A549 (cell line): Measurements from ENCODE around the gene ARID1B. TPM values are rescaled to one million over a fixed set of nuclear protein-coding genes. Genes with fewer than 3 reads are reported as not detected.

ENCODE experiments used
- ATAC-seq, 2 experiments: fragments of 200-7000 bp in 1 of 2; fragments of >200 bp in 1 of 2; cut with Nextera tagmentation in 1 of 2; cut with Tn5 transposase in 1 of 2; 3 replicates each; pipeline versions ENCODE4 v1.8.0 to v1.9.1; 2018 to 2020; ENCODE audit warnings: mild to moderate bottlenecking in 1 of 2, moderate library complexity in 1 of 2
- CTCF ChIA-PET: fragments of 300-600 bp; sonication (Branson Sonifier 250); formaldehyde crosslinking; extraction: SDS; loops from one replicate; lab custom pipeline; 2021; ENCODE audit warnings: antibody characterized with exemption, inconsistent platforms; lab: Yijun Ruan, JAX
- POLR2A ChIA-PET: fragments of 350-600 bp; formaldehyde crosslinking; extraction: SDS; loops from one replicate; lab custom pipeline; 2021; ENCODE audit warnings: antibody characterized with exemption, inconsistent platforms; lab: Yijun Ruan, JAX
- DNase-seq, 2 experiments: peaks; one replicate each; pipeline versions ENCODE4 v3.0.0 to v3.0.0-alpha.2; 2011 to 2016; ENCODE audit warnings: low read depth in 1 of 2, low spot score in 1 of 2
- FAIRE-seq: peaks from 2 replicates; lab custom pipeline; 2011; peaks lifted over from hg19 to GRCh38; lab: Jason Lieb, UNC
- H3K27ac ChIP-seq, 2 experiments: fragments of >200 bp; sonication (Bioruptor Twin); formaldehyde crosslinking; 3 replicates each; pipeline ENCODE4 v1.5.1; 2016 to 2017
- H3K4me1 ChIP-seq: fragments of >200 bp; sonication (Bioruptor Twin); formaldehyde crosslinking; 3 replicates; pipeline ENCODE4 v1.6.1; 2016
- H3K4me2 ChIP-seq: fragments of >200 bp; sonication (Bioruptor Twin); formaldehyde crosslinking; 3 replicates; pipeline ENCODE4 v1.6.1; 2016
- H3K4me3 ChIP-seq: fragments of >200 bp; sonication (Bioruptor Twin); formaldehyde crosslinking; 3 replicates; pipeline ENCODE4 v1.5.1; 2016
- H3K9me3 ChIP-seq: fragments of >200 bp; sonication (Bioruptor Twin); formaldehyde crosslinking; 3 replicates; pipeline ENCODE4 v1.6.1; 2016
- BCL3 ChIP-seq: fragments of >200 bp; sonication (Bioruptor Twin); formaldehyde crosslinking; IDR thresholded peaks from 3 replicates; pipeline ENCODE4 v1.6.1; 2016
- CBX8 ChIP-seq: fragments of 200-600 bp; sonication (generic); IDR thresholded peaks from 2 replicates; pipeline ENCODE4 v1.6.1; 2016
- CTCF ChIP-seq: fragments of >200 bp; sonication (Bioruptor Twin); formaldehyde crosslinking; IDR thresholded peaks from 3 replicates; pipeline ENCODE4 v1.5.1; 2016
- FOSB ChIP-seq: fragments of 250-450 bp; sonication (Bioruptor Pico); IDR thresholded peaks from 2 replicates; pipeline ENCODE4 v1.5.0; 2020; ENCODE audit warnings: mild to moderate bottlenecking, moderate library complexity
- FOSL2 ChIP-seq, 2 experiments: fragments of 450-650 bp in 1 of 2; fragments of >200 bp in 1 of 2; sonication (Bioruptor Twin) in 1 of 2; formaldehyde crosslinking; IDR thresholded peaks; 2 replicates each; pipeline versions ENCODE4 v1.5.0 to v1.6.1; 2016 to 2020; ENCODE audit warnings: mild to moderate bottlenecking in 1 of 2, moderate library complexity in 1 of 2
- HES2 ChIP-seq: fragments of >200 bp; sonication (Bioruptor Twin); formaldehyde crosslinking; IDR thresholded peaks from 2 replicates; pipeline ENCODE4 v1.6.1; 2016
- HOXA7 ChIP-seq: fragments of 250-450 bp; sonication (Bioruptor Pico); IDR thresholded peaks from 2 replicates; pipeline ENCODE4 v1.5.0; 2020; ENCODE audit warnings: mild to moderate bottlenecking, moderate library complexity
- MAX ChIP-seq: IDR thresholded peaks from 2 replicates; pipeline ENCODE4 v1.6.1; 2012
- MAZ ChIP-seq: fragments of 150-350 bp; IDR thresholded peaks from 2 replicates; pipeline ENCODE4 v1.6.1; 2014; ENCODE audit warnings: antibody characterized with exemption, low read depth, low read length, borderline replicate concordance
- RCOR1 ChIP-seq: fragments of 150-350 bp; IDR thresholded peaks from 2 replicates; pipeline ENCODE4 v1.6.1; 2014; ENCODE audit warnings: antibody characterized with exemption, low read length, low read depth
- RFX5 ChIP-seq: fragments of 450-650 bp; IDR thresholded peaks from 2 replicates; pipeline ENCODE4 v1.7.1; 2014; ENCODE audit warnings: antibody characterized with exemption, mild to moderate bottlenecking, moderate library complexity
- RNF2 ChIP-seq: fragments of 200-600 bp; sonication (generic); IDR thresholded peaks from 2 replicates; pipeline ENCODE4 v1.6.1; 2016; ENCODE audit warnings: low read depth, mild to moderate bottlenecking, antibody characterized with exemption, moderate library complexity, borderline replicate concordance
- TP53 ChIP-seq: fragments of 250-450 bp; sonication (Bioruptor Pico); IDR thresholded peaks from 2 replicates; pipeline ENCODE4 v1.5.0; 2021; ENCODE audit warnings: mild to moderate bottlenecking, moderate library complexity
- ZFP36 ChIP-seq: fragments of 450-650 bp; IDR thresholded peaks from 2 replicates; pipeline ENCODE4 v1.6.1; 2014; ENCODE audit warnings: borderline replicate concordance; ENCODE audit not compliant: partially characterized antibody
- ZSCAN20 ChIP-seq: fragments of 250-450 bp; sonication (Bioruptor Pico); IDR thresholded peaks from 2 replicates; pipeline ENCODE4 v1.8.0; 2022; ENCODE audit warnings: mild to moderate bottlenecking, moderate library complexity
- WGBS: methylation state at CpG from one replicate; pipeline ENCODE4 v1.1.6; 2017; ENCODE audit errors: missing lambda C conversion rate; 5-methylcytosine and 5-hydroxymethylcytosine counted together
- polyA plus RNA-seq, 4 experiments: library from polyadenylated mRNA; depleted of rRNA in 3 of 4; stranded (reverse); fragments of >200 nt; fragmentation: RNase III in 1 of 4; extraction: RNeasy Plus Mini Kit Qiagen cat#74134 plus additional on column Dnase treatment in 1 of 4; gene quantifications; 2 replicates in 3 of 4; 3 replicates in 1 of 4; pipeline ENCODE4 v1.2.3, GENCODE V29; 2011 to 2017

Gene ARID1B
- polyA plus RNA-seq, 2 of the 4 experiments (the other 2 are of a cell fraction) = 13.5 to 16.3 TPM

GRCh38 chr6:157088841-157089240, 311.7 kb downstream of the ARID1B start:
- H3K9me3 ChIP-seq = no peaks in the 10 kb centered on the region
- no peak overlapping the region for H3K4me3 ChIP-seq
- no peak for FAIRE-seq
- DNase-seq = no peak
- CTCF ChIA-PET = no interaction called here
- H3K4me1 ChIP-seq = no peaks in the 10 kb centered on the region; the same call in 2 of the 3 replicates
- POLR2A ChIA-PET = no interaction called here
- WGBS = 93% methylated on average over 3 of the region's 3 CpGs
- H3K4me2 ChIP-seq = no peak overlapping the region
- ATAC-seq = no peak
- TF ChIP-seq ZSCAN20 (no peak), MAX (no peak), TP53 (CRISPR knock-in tag) (no peak), CBX8 (no peak), HOXA7 (CRISPR knock-in tag) (no peak)
- TF ChIP-seq, all 56 proteins: peak for 0
- no peak overlapping the region for H3K27ac ChIP-seq

- no peak overlapping the region for H3K4me2 ChIP-seq
- H3K27ac ChIP-seq = no peak overlapping the region
- FAIRE-seq = no peak
- no peaks in the 10 kb centered on the region for H3K9me3 ChIP-seq
- no peaks in the 10 kb centered on the region; the same call in 2 of the 3 replicates for H3K4me1 ChIP-seq
- peak in 1 of 2 experiments; percentile 13 for DNase-seq
- H3K4me3 ChIP-seq = no peak overlapping the region
- peak in 1 of 2 experiments; percentile 40; a peak in 1 of 6 replicates for ATAC-seq
- CTCF ChIA-PET = no interaction called here
- POLR2A ChIA-PET = no interaction called here
- 64% methylated on average over 3 of the region's 3 CpGs for WGBS
- no peak for TF ChIP-seq FOSB (CRISPR knock-in tag)
- TF ChIP-seq RNF2 = no peak
- TF ChIP-seq RCOR1 = no peak
These were observed 312.1 kb downstream of the ARID1B start for GRCh38 chr6:157089258-157089657.

- POLR2A ChIA-PET = no interaction called here
- WGBS = 92% methylated on average over 9 of the region's 9 CpGs
These were observed 312.7 kb downstream of the ARID1B start for GRCh38 chr6:157089851-157090250.

GRCh38 chr6:157090736-157091135, 313.6 kb downstream of the ARID1B start:
- no peak overlapping the region for H3K4me3 ChIP-seq
- FAIRE-seq (no peak), ATAC-seq (no peak), DNase-seq (no peak)
- POLR2A ChIA-PET = no interaction called here
- WGBS = 98% methylated on average over 8 of the region's 9 CpGs
- TF ChIP-seq RNF2 (no peak), RFX5 (no peak), FOSL2 (IDR thresholded peaks at IDR 0.05) (no peak), FOSL2 (CRISPR knock-in tag; IDR thresholded peaks at IDR 0.05) (no peak), ZFP36 (no peak), CTCF (no peak), ZSCAN20 (no peak)
- no peaks in the 10 kb centered on the region; the same call in 1 of the 3 replicates for H3K4me1 ChIP-seq
- H3K4me2 ChIP-seq = no peak overlapping the region
- CTCF ChIA-PET = interaction anchor here (1.0 to 1.7 kb wide), 2 partner anchors 21 to 94 kb away, joined by 3 to 9 read pairs; no protein-coding TSS in a partner anchor
- H3K27ac ChIP-seq = no peak overlapping the region
- H3K9me3 ChIP-seq = no peaks in the 10 kb centered on the region

More at GRCh38 chr6:157089851-157090250, 312.7 kb downstream of the ARID1B start:
- ATAC-seq (no peak), FAIRE-seq (no peak), DNase-seq (no peak)
- H3K4me2 ChIP-seq = no peak overlapping the region
- TF ChIP-seq HES2 (no peak), MAZ (no peak), BCL3 (no peak)
- CTCF ChIA-PET = interaction anchor here (1.7 kb wide), 1 partner anchor 95 kb away, joined by 9 read pairs; no protein-coding TSS in a partner anchor
- no peak overlapping the region for H3K27ac ChIP-seq
- H3K4me1 ChIP-seq = no peaks in the 10 kb centered on the region; the same call in 2 of the 3 replicates
- H3K4me3 ChIP-seq = no peak overlapping the region
- no peaks in the 10 kb centered on the region for H3K9me3 ChIP-seq
